Mucosa of rectum (tissue), 2 donors: Measurements from ENCODE around the gene ING5.
"Not testable (repeated sequence)": the region's sequence is repeated elsewhere in the genome, so short reads cannot be mapped to it uniquely, and the experiment has no call there.

ENCODE experiments used
- H3K27ac ChIP-seq, 2 donors: one replicate each; pipeline ENCODE4 v1.7.0; 2013; ENCODE audit warnings: inconsistent platforms in 2 of 2, low read depth in 2 of 2, low read length in 2 of 2
- H3K27me3 ChIP-seq, 2 donors: one replicate each; pipeline ENCODE4 v1.7.0; 2013; ENCODE audit warnings: low read length in 2 of 2; ENCODE audit not compliant: control insufficient read depth in 2 of 2, insufficient read depth in 2 of 2
- H3K36me3 ChIP-seq, 2 donors: one replicate each; pipeline ENCODE4 v1.7.0; 2013; ENCODE audit warnings: low read length in 2 of 2; ENCODE audit not compliant: control insufficient read depth in 2 of 2, insufficient read depth in 2 of 2
- H3K4me1 ChIP-seq, 2 donors: one replicate each; pipeline ENCODE4 v1.7.0; 2013; ENCODE audit warnings: low read length in 2 of 2, mild to moderate bottlenecking in 1 of 2; ENCODE audit not compliant: control insufficient read depth in 2 of 2, insufficient read depth in 2 of 2
- H3K4me3 ChIP-seq, 2 donors: one replicate each; pipeline ENCODE4 v1.7.0; 2013; ENCODE audit warnings: low read length in 2 of 2
- H3K9ac ChIP-seq, 2 donors: one replicate each; pipeline ENCODE4 v1.7.0; 2013; ENCODE audit warnings: low read length in 2 of 2, low read depth in 1 of 2, mild to moderate bottlenecking in 1 of 2
- H3K9me3 ChIP-seq, 2 donors: one replicate each; pipeline ENCODE4 v1.7.0; 2013; ENCODE audit warnings: low read length in 2 of 2; ENCODE audit not compliant: control insufficient read depth in 2 of 2
- donor health status: healthy.
- donor health status: Normal muscosa, but diverticular disease.

Gene ING5

DNA sequence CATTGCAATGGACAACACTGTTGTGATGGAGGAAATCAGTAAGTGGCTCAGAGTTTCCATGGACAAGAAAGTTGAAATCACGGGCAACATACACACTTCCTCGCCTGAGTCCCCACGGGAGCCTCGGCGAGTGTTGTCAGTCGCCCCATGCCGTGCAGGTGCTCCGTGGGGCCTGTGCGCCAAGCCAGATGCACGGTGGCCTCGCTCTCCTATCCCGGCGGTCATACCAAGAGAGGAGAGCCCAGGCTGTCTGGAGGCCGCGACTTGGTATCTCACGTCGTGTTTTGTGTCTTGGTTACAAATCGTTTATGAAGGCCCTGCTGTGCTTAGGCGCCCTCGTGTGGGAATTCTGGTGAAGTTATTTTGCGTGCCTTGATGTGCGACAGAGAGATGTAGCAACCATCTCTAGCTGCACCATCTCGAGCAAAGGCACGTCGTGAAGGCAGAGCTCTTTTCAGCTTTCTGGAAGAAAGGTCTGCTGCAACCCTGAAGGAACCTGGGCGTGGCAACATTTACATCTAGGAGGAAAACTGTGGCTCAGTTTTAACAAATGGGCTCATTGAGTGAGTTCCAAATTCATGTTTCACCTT lies 42.6 kb upstream of the ING5 start:
- Histone ChIP-seq H3K9me3 (no peaks in the 10 kb centered on the region), H3K9ac (no peak overlapping the region), H3K36me3 (peaks cover 38 to 54% of the 10 kb centered on the region in 2 donors), H3K4me1 (no peaks in the 10 kb centered on the region), H3K27me3 (no peaks in the 10 kb centered on the region), H3K27ac (no peak overlapping the region), H3K4me3 (no peak overlapping the region)

DNA sequence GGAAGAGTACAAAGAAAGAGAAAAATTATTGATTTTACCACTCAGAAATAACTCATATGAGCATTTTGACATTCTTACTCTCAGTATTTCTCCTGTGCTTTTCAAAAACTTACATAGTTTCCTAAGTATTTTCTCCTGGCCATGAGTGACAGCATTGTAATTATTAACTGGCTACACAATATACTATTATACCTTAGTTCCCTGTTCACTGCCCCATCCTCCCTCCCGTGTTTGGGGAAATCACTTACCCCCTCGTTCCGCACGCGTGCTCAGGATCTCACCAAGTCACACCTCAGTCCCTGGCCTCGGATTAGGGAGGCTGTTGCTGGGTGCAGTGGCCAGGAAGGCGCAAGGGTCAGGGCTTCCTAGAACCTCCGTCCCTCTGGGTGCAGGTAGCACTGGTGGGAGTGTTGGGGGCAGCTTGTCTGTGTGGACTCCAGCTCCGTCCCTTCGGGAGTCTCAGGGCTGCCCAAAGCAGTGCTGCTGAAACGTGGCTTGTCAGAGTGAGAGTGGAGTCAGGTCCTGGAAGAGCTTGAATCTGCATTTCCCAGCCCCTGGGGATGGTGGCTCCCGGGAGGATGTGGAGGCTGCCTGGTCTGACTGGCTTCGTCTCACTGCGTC lies 41.1 kb upstream of the ING5 start:
- H3K9ac ChIP-seq: no peak overlapping the region
- H3K27me3 ChIP-seq: no peaks in the 10 kb centered on the region
- peaks cover 25 to 45% of the 10 kb centered on the region in 2 donors for H3K36me3 ChIP-seq
- no peak overlapping the region for H3K4me3 ChIP-seq
- no peaks in the 10 kb centered on the region for H3K9me3 ChIP-seq
- peaks cover 0 to 3% of the 10 kb centered on the region in 2 donors for H3K4me1 ChIP-seq
- H3K27ac ChIP-seq: no peak overlapping the region

DNA sequence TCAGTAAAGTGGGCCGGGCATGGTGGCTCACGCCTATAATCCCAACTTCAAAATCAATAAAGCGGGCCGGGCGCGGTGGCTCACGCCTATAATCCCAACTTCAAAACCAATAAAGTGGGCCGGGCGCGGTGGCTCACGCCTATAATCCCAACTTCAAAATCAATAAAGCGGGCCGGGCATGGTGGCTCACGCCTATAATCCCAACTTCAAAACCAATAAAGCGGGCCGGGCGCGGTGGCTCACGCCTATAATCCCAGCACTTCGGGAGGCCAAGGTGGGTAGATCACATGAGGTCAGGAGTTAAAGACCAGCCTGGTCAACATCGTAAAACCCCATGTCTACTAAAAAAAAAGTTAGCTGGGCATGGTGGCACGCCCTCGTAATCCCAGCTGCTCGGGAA lies 39.1 kb upstream of the ING5 start:
- peaks cover 25 to 46% of the 10 kb centered on the region in 2 donors for H3K36me3 ChIP-seq
- H3K4me3 ChIP-seq, H3K4me1 ChIP-seq, H3K9me3 ChIP-seq, H3K27ac ChIP-seq, H3K27me3 ChIP-seq, H3K9ac ChIP-seq: not testable (repeated sequence)

DNA sequence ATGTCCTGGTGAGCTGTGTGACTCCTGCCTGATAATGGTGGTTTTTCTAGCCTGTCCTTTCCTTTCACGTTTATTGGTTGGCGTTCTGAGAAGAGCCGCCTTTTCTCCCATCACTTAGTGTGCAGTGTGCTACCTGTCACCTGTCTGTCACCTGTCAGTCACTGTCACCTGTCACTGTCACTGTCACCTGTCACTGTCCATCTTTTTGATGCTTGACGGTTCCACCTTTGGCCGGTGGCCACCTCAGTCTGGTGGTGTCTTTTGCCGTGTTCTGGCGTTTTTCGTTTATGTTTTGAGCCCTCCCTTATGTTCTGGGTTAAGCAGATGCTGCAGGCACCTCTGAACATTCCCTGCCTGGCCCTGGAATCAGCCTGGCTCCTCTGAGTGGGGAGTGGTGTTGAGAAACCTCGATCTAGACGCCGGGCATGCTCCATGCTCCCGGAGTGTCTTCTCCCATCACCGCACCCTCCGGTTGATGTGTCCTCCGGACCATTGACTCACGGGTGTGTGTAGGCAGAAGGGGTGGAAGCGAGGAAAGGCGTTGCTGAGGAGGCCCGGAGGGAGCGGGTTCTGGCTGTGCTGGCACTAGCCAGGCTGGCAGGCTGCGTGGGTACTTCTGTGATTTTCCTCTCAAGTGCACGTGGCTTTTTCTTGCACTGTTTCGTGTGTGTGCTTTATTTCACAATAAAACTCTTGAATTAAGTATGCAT lies 36.0 kb upstream of the ING5 start:
- H3K9me3 ChIP-seq: no peaks in the 10 kb centered on the region
- no peaks in the 10 kb centered on the region for H3K27me3 ChIP-seq
- no peak overlapping the region for H3K4me3 ChIP-seq
- H3K36me3 ChIP-seq: peaks cover 32 to 47% of the 10 kb centered on the region in 2 donors
- H3K27ac ChIP-seq: no peak overlapping the region
- H3K9ac ChIP-seq: no peak overlapping the region
- peaks cover 0 to 3% of the 10 kb centered on the region in 2 donors for H3K4me1 ChIP-seq

DNA sequence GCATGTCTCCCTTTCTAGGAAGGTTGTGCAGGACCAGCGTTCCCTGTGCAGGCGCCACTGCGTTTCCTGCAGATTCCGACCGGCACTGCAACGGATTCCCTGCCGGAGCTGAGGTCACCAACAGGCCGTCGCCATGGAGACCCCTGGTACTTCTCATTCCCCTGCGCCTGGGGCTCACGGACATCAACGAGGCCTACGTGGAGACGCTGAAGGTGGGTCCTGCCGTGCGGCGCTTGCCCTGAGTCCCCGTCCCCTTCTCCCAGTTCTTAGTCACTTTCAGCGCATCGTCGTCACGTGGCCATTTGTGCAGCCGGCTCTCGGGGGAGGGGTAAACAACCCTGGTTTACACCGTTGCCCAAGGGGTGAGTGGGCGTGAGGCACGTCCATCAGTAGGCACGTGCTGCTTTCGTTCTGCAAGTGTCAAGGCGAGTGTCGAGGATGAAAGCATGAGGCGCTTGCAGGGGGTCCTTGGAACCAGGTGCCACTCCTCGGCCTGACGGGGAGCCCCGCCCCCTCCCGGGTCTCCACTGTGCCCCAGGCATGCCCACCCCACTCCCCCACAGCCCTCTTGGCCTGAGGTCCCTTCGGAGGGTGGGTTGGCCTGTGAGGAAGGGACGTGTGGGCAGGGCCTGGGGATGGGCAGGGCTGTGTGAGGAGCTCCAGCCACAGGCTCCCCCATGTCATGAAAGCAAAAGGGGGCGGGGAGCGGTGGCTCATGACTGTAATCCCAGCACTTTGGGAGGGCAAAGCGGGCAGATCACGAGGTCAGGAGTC lies 35.0 kb upstream of the ING5 start:
- no peak overlapping the region for H3K27ac ChIP-seq
- H3K9me3 ChIP-seq: no peaks in the 10 kb centered on the region
- H3K4me1 ChIP-seq: peaks cover 0 to 3% of the 10 kb centered on the region in 2 donors
- H3K27me3 ChIP-seq: no peaks in the 10 kb centered on the region
- H3K9ac ChIP-seq: no peak overlapping the region
- no peak overlapping the region for H3K4me3 ChIP-seq
- H3K36me3 ChIP-seq: peaks cover 37 to 47% of the 10 kb centered on the region in 2 donors

DNA sequence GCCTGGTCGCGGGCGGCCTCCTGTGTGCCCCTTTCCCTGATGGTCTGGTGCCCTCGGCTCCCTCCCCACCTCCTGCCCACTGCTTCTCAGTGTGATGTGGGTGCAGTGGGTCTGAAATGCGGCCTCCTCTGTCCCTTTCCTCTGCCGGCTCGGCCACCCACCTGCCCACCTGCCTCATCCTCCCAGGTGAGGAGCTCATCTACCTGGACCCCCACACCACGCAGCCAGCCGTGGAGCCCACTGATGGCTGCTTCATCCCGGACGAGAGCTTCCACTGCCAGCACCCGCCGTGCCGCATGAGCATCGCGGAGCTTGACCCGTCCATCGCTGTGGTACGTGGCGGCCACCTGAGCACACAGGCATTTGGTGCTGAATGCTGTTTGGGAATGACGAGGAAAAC lies 33.5 kb upstream of the ING5 start:
- H3K36me3 ChIP-seq: peaks cover 39 to 57% of the 10 kb centered on the region in 2 donors
- H3K9me3 ChIP-seq: no peaks in the 10 kb centered on the region
- peaks cover 0 to 3% of the 10 kb centered on the region in 2 donors for H3K4me1 ChIP-seq
- no peak overlapping the region for H3K9ac ChIP-seq
- H3K27ac ChIP-seq: no peak overlapping the region
- no peak overlapping the region for H3K4me3 ChIP-seq
- no peaks in the 10 kb centered on the region for H3K27me3 ChIP-seq

DNA sequence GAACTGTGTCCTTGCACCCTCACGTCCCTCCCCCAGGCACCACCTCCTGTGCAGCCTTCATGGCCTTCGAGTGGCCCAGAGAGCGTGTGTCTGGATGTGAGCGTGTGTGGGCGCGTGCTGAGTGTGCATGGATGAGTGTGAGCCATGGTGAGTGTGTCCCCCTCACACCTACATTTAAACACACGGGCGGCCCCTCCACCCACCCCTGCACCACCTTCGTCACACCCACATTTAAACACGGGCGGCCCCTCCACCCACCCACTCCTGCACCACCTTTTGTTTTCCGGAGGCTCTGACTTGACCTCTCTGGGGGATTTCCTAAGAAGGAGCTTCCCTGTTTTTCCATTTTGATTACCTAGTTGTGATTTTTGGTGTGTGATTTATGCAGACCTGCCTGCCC lies 33.0 kb upstream of the ING5 start:
- Histone ChIP-seq H3K9ac (no peak overlapping the region), H3K27ac (no peak overlapping the region)

DNA sequence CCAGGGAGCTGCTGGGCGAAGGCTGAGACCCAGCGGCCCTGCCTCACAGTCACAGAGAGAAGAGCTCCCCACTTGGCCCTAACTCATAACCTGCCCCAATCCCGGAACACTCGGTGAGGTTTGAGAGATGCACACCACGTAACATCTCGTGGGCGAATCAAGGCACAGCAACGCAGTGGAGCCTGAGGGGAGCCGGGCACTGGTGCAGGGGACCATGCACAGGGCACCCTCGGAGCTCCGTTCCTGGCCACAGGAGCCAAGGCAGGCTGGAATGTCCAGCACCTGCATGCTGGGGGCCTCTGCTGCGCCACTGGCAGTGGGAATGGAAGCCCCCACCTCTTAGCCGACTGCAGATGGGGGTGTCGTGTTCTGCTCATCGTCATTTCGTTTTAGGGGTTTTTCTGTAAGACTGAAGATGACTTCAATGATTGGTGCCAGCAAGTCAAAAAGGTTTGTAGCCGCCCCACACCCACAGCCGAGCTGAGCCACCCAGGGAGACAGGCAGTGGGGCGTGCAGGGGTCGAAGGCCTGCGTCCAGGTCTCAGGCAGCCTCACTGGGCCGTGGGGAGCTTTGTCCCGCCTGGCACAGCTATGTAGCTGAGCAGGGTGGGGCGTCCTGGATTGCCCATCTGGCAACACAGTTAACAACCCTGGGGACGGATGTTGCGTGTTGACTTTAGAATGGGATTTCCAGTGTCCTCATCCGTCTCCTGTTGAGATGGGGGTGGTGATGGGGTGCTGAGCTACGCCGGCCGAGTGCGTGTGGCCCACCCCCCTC lies 31.3 kb upstream of the ING5 start:
- Histone ChIP-seq H3K4me1 (no peaks in the 10 kb centered on the region), H3K36me3 (peaks cover 39 to 56% of the 10 kb centered on the region in 2 donors), H3K27me3 (no peaks in the 10 kb centered on the region), H3K9me3 (no peaks in the 10 kb centered on the region), H3K27ac (no peak overlapping the region), H3K9ac (no peak overlapping the region), H3K4me3 (no peak overlapping the region)

More for the DNA sequence above, 33.0 kb upstream of the ING5 start:
- H3K9me3 ChIP-seq: no peaks in the 10 kb centered on the region
- H3K4me3 ChIP-seq: no peak overlapping the region
- H3K4me1 ChIP-seq: peaks cover 0 to 3% of the 10 kb centered on the region in 2 donors
- H3K27me3 ChIP-seq: no peaks in the 10 kb centered on the region
- H3K36me3 ChIP-seq: peaks cover 39 to 57% of the 10 kb centered on the region in 2 donors

DNA sequence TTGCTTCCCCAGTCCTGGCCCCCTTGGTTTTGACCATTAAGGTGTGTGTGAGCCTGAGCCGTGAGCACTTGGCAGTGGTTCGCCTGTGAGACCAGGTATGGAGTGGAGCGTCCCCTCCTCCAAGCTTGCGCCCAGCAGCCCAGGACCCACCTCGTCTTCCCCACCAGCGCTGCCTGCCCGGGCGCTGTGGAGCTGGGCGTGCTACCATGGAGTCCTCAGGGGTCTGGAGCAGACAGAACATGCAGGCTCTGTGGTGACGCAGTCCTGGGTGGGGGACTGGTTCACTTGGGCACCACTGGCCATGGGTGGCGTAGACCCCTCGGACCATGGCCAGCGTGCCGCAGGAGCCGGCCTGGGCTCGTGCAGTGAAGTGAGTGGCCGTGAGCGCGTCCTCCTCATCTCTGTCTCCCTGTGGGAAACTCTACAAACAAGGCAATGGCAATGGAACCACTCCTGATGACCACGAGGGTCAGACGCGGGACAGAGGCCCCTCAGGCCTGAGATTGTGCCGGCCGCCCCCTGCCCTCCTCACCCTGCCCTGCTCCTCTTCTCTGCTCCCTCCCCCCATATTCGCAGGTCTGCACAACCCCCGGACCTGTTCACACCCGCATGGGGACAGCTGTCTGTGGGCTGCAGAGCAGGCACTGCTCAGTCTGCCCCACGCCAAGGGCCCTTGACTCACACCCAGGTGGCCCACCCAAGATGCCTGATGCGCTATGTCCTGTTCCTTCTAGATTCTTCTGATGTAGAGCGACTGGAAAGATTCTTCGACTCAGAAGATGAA lies 30.2 kb upstream of the ING5 start:
- Histone ChIP-seq H3K27me3 (no peaks in the 10 kb centered on the region), H3K27ac (no peak overlapping the region), H3K36me3 (peaks cover 40 to 57% of the 10 kb centered on the region in 2 donors), H3K4me3 (no peak overlapping the region), H3K9me3 (no peaks in the 10 kb centered on the region), H3K4me1 (no peaks in the 10 kb centered on the region), H3K9ac (no peak overlapping the region)
